Omental fat pad (tissue), 4 donors: Measurements from ENCODE around the gene UCN2. TPM values are rescaled to one million over a fixed set of nuclear protein-coding genes. Genes with fewer than 3 reads are reported as not detected.

Experiments used
- ATAC-seq: fragments of 150-250 bp; one replicate; pipeline ENCODE4 v1.9.1; 2016; ENCODE audit warnings: mild to moderate bottlenecking, moderate library complexity; ENCODE audit not compliant: low FRiP score
- DNase-seq: peaks from one replicate; pipeline ENCODE4 v3.0.0-alpha.2; 2019; ENCODE audit warnings: low spot score
- total RNA-seq, 4 donors: library from RNA; depleted of rRNA; stranded (reverse); fragments of >200 nt; gene quantifications; one replicate each; pipeline ENCODE4 v1.1.0, GENCODE V29; 2016
- TF ChIP-seq, protein P1 (sequence below), 3 donors: fragments of 450-650 bp; IDR thresholded peaks; one replicate each; pipeline ENCODE4 v1.5.1; 2016 to 2017; ENCODE audit warnings: antibody characterized with exemption in 3 of 3, mild to moderate bottlenecking in 3 of 3, moderate library complexity in 2 of 3

Gene UCN2
- total RNA-seq, 4 donors from 2014 or later: 0.28 TPM; not detected in 3

DNA sequence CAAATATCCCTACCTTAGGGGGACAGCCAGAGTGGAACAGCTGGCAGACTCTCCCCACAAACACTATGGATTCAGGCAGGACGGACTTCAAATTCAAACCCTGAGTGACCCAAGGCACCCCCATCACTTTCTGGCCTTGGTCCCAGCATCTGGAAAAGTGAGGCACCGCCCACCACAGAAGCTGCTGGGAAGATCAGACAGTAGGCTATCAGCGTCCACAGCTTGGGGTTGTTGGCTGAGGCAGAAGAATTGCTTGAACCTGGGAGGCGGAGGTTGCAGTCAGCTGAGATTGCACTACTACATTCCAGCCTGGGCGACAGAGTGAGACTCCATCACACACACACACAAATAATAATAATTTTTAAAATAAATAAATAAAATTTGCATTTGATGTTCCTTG lies 15.5 kb downstream of the UCN2 start:
- ATAC-seq (no peak), DNase-seq (no peak)
- TF ChIP-seq, protein P1, sequence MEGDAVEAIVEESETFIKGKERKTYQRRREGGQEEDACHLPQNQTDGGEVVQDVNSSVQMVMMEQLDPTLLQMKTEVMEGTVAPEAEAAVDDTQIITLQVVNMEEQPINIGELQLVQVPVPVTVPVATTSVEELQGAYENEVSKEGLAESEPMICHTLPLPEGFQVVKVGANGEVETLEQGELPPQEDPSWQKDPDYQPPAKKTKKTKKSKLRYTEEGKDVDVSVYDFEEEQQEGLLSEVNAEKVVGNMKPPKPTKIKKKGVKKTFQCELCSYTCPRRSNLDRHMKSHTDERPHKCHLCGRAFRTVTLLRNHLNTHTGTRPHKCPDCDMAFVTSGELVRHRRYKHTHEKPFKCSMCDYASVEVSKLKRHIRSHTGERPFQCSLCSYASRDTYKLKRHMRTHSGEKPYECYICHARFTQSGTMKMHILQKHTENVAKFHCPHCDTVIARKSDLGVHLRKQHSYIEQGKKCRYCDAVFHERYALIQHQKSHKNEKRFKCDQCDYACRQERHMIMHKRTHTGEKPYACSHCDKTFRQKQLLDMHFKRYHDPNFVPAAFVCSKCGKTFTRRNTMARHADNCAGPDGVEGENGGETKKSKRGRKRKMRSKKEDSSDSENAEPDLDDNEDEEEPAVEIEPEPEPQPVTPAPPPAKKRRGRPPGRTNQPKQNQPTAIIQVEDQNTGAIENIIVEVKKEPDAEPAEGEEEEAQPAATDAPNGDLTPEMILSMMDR (IDR thresholded peaks at IDR 0.05): no peak

DNA sequence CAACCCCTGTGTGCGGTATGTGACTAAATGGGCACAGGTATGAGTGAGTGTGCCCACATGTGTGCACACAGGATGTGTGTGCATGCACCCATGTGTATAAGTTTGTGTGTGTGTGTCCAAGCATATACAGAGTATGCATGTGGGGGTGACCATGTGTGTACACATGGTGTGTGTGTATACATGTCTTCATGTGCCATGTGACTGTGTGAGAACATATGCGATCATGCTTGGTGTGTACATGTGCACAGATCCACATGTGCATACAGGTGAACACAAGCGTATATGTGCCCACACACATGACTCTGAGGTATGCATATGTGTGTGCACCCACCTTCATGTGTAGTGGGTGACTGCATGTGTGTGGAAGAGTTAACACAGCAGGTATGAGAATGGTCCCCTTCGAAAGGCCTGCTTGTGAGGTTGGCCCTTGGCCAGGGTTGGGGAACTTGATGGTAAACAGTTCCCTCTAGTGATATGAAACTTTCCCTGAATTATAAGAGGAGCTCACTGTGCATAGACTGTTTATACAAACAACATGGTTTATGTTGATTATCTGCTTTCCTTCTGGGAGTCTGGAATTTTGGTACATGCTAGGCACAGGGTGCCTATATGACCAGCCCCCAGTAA lies 17.3 kb downstream of the UCN2 start:
- TF ChIP-seq, protein P1 (IDR thresholded peaks at IDR 0.05): no peak
- no peak for DNase-seq
- ATAC-seq: no peak

DNA sequence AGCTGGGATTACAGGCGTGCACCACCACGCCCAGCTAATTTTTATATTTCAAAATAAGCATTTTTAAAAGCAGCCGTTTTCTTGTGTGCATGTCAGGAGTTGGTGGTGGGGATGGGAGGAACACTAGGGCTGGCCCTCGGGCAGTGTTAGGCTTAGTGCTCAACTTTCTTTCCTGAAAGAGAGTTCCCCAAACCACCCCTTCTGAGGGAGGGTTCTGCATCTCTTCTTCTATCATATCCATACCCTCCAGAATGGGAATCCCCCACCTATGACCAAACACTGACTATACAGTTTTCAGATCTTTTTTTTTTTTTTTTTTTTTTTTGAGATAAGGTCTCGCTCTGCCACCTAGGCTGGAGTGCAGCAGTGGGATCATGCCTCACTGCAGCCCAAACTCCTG lies 19.4 kb downstream of the UCN2 start:
- TF ChIP-seq, protein P1 (IDR thresholded peaks at IDR 0.05): no peak
- ATAC-seq (no peak), DNase-seq (no peak)

DNA sequence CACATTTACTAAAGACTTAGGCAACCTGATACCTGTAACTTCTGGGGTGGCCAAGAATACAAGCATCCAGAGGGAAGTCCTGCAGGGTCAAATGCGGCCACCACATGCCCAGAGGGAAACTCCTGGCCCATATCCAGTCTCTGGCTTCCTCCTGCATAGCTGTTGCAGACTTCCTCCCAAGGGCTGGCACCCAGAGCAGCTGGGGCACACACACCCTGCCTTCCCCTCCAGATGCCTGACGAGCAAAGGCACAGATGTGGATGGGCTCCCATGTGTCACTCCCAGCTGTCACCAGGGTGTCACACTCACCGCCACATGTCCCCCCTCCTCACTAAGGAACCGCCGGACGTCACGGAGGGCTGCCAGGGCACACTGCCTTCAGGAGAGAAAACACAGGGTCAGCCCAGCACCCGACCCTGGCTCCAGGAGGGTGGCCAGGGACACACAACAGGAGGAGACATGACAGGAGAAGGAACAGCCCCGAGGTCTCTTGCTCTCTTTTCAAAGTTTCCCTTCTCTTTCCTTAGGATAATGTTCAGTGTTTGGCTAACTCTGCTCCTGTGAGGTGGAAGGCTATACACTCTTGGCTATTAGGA lies 20.2 kb downstream of the UCN2 start:
- ATAC-seq: no peak
- TF ChIP-seq, protein P1 (IDR thresholded peaks at IDR 0.05): no peak

DNA sequence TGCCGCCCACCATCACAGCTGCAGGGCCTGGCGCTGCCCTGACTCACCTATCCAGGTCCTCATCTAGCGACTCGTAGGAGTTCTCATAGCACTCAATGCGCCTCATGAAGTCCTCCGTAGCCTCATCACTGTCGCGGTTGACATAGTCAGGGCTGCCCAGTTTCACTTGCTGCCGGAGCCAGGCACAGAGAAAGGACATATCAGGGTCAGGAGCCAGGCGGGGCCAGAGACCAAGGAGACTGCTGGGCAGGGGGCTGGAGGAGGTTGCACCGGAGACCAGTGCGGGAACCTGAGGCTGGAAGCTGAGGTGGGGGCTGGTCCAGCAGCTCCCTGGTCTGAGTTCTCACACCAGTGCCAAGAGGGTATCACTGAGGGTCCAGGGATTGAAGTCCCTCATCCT lies 25.1 kb downstream of the UCN2 start:
- TF ChIP-seq, protein P1 (IDR thresholded peaks at IDR 0.05): no peak
- DNase-seq (no peak), ATAC-seq (no peak)

More for the DNA sequence above, 20.2 kb downstream of the UCN2 start:
- DNase-seq: no peak

DNA sequence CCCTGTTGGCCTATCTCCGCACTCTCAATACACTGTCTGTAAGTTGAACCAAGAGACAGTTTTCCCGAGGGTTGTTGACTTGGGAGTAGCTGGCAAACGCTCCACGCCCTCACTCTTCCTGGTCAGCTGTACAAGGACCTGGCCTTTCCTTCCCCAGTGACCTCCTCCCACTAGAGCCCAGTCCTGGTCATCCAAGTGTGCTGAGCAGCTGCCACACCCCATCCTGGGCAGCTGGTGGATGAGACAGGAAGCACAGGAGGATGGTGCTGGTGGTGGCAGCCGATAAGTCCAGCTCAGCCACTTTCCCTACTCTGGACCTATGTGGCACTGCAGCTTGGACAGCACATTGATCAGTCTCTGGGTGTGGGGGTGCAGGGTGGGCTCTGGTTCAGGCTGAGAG lies 26.8 kb downstream of the UCN2 start:
- ATAC-seq (no peak), DNase-seq (no peak)
- TF ChIP-seq, protein P1 (IDR thresholded peaks at IDR 0.05): no peak

DNA sequence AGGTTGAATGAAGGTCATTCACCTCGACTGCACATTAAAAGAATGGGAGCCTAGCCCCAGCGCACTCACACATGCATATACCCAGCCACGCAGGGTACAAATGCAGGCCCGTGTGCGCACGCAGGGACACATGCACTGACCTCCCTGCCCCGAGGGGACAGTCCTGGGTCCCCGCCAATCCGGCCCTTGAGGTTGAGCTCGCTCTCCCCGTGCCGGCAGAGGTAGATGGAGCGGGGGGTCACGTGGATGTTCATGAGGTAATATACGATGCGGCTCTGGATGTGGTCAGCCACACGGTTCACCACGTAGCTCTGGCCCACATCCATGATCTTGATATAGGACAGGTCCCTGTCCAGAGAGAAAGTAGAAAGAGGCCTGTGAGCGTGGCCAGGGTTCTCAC lies 27.5 kb downstream of the UCN2 start:
- DNase-seq (no peak), ATAC-seq (no peak)
- TF ChIP-seq, protein P1 (IDR thresholded peaks at IDR 0.05): no peak
